Esophagus squamous epithelium (tissue), 5 donors: ENCODE results near the gene NAA16. TPM values are rescaled to one million over a fixed set of nuclear protein-coding genes. Genes with fewer than 3 reads are reported as not detected.
"Not testable (repeated sequence)": the region's sequence is repeated elsewhere in the genome, so short reads cannot be mapped to it uniquely, and the experiment has no call there.

Experiments used
- DNase-seq: peaks from one replicate; lab custom pipeline; 2025; lab: John Stamatoyannopoulos, UW
- H3K27ac ChIP-seq, 4 donors: fragments of 200-600 bp; sonication (generic); one replicate each; pipeline ENCODE4 v1.5.1; 2016 to 2019; ENCODE audit warnings: mild to moderate bottlenecking in 1 of 4
- H3K27me3 ChIP-seq, 4 donors: fragments of 200-600 bp; sonication (generic); 1 replicate in 3 of 4; 2 replicates in 1 of 4; pipeline versions ENCODE4 v1.5.1 to v1.6.0; 2017 to 2021; ENCODE audit warnings: antibody characterized with exemption in 1 of 4
- H3K36me3 ChIP-seq, 3 donors: fragments of 200-600 bp; sonication (generic); one replicate each; pipeline ENCODE4 v1.5.1; 2016 to 2019
- H3K4me1 ChIP-seq, 3 donors: fragments of 200-600 bp; sonication (generic); one replicate each; pipeline ENCODE4 v1.5.1; 2017 to 2019
- H3K4me3 ChIP-seq, 4 donors: fragments of 200-600 bp; sonication (generic); 1 replicate in 3 of 4; 2 replicates in 1 of 4; pipeline ENCODE4 v1.5.1; 2016 to 2019; ENCODE audit warnings: mild to moderate bottlenecking in 2 of 4, moderate library complexity in 1 of 4
- H3K9me3 ChIP-seq, 3 donors: fragments of 200-600 bp; sonication (generic); one replicate each; pipeline ENCODE4 v1.5.1; 2016 to 2019
- CTCF ChIP-seq, 6 experiments: fragments of 450-650 bp in 4 of 6; fragments of 200-600 bp in 2 of 6; sonication (generic) in 2 of 6; IDR thresholded peaks; one replicate each; pipeline ENCODE4 v1.5.1; 2016 to 2019; ENCODE audit warnings: antibody characterized with exemption in 6 of 6, mild to moderate bottlenecking in 4 of 6, moderate library complexity in 4 of 6
- POLR2A ChIP-seq, 4 donors: fragments of 450-650 bp; IDR thresholded peaks; one replicate each; pipeline ENCODE4 v1.6.1; 2017; ENCODE audit warnings: antibody characterized with exemption in 4 of 4, mild to moderate bottlenecking in 4 of 4, moderate library complexity in 3 of 4
- WGBS, 2 donors: methylation state at CpG; one replicate each; pipeline ENCODE4 v1.1.5; 2018; 5-methylcytosine and 5-hydroxymethylcytosine counted together
- intact Hi-C: fragments of 100-400 bp; cut with DNase I; formaldehyde crosslinking; loops from one replicate; pipeline ENCODE4 v1.15.0; 2022
- total RNA-seq, 4 donors: library from RNA; depleted of rRNA; stranded (reverse); fragments of >200 nt; gene quantifications; one replicate each; pipeline ENCODE4 v1.1.0, GENCODE V29; 2016
- donor health status: DM: yes; HTN: yes; CAD: no.

NAA16 gene
- total RNA-seq, 4 donors from 2014 or later: 8.1 to 21.4 (median 12.1) TPM

GRCh38 chr13:41271456-41272285, 39.4 kb upstream of the NAA16 start:
- H3K4me1 ChIP-seq: no peaks in the 10 kb centered on the region
- intact Hi-C loops: no loop called here

DNA sequence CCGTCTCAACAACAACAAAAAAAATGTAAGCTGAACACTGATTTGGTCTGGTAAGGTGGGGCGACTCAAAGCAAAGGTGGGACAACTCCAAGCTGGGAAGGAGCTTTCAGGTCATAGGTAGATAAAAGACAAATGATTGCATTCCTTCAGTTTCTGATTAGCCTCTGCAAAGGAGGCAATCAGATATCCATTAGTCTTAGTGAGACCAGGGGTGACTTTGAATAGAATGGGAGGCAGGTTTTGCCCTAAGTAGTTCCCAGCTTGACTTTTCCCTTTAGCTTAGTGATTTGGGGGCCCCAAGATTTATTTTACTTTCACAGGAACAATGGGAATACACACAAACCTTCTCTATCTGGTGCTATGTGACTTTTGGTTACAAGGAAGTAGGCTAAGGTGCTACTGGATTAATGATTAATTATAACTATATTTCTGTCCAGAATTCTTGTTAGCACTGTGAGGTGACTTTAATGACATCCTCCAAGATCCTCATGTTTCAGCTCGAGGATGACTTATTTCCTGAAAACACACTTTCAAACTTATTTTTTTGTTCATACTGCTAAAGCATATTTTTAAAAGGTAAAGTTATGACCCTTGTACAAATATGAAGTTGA, 37.1 kb upstream of the NAA16 start:
- no peak overlapping the region for H3K27ac ChIP-seq
- H3K9me3 ChIP-seq: peaks cover 0 to 7% (median 0%) of the 10 kb centered on the region in 3 donors
- H3K4me3 ChIP-seq: no peak overlapping the region
- 65 to 75% methylated on average over 3 of the region's 3 CpGs for WGBS, 2 donors
- H3K36me3 ChIP-seq: no peaks in the 10 kb centered on the region
- no peak for DNase-seq
- intact Hi-C loops: no loop called here
- TF ChIP-seq CTCF (IDR thresholded peaks at IDR 0.05) (no peak), POLR2A (IDR thresholded peaks at IDR 0.05) (no peak)
- H3K27me3 ChIP-seq: no peaks in the 10 kb centered on the region
- H3K4me1 ChIP-seq: no peaks in the 10 kb centered on the region

More at GRCh38 chr13:41271456-41272285, 39.4 kb upstream of the NAA16 start:
- no peak for TF ChIP-seq CTCF (IDR thresholded peaks at IDR 0.05)
- TF ChIP-seq POLR2A (IDR thresholded peaks at IDR 0.05): no peak
- Histone ChIP-seq H3K27ac (no peak overlapping the region), H3K36me3 (no peaks in the 10 kb centered on the region), H3K4me3 (no peak overlapping the region), H3K27me3 (no peaks in the 10 kb centered on the region), H3K9me3 (peaks cover 0 to 23% (median 8%) of the 10 kb centered on the region in 3 donors)
- DNase-seq: no peak
- 72 to 85% methylated on average over 6 of the region's 6 CpGs for WGBS, 2 donors

GRCh38 chr13:41274881-41275280, 36.2 kb upstream of the NAA16 start:
- intact Hi-C loops: no loop called here
- Histone ChIP-seq H3K27me3 (no peaks in the 10 kb centered on the region), H3K4me3 (no peak overlapping the region), H3K27ac (no peak overlapping the region), H3K4me1 (no peaks in the 10 kb centered on the region), H3K36me3 (no peaks in the 10 kb centered on the region), H3K9me3 (no peaks in the 10 kb centered on the region)
- 88% methylated on average over 10 to 11 of the region's 11 CpGs for WGBS, 2 donors
- TF ChIP-seq POLR2A (IDR thresholded peaks at IDR 0.05) (no peak), CTCF (IDR thresholded peaks at IDR 0.05) (no peak)
- DNase-seq: no peak

GRCh38 chr13:41276824-41277223, 34.2 kb upstream of the NAA16 start:
- no peaks in the 10 kb centered on the region for H3K36me3 ChIP-seq
- H3K27ac ChIP-seq: no peak overlapping the region
- no peak for TF ChIP-seq POLR2A (IDR thresholded peaks at IDR 0.05)
- no peak for TF ChIP-seq CTCF (IDR thresholded peaks at IDR 0.05)
- no peak for DNase-seq
- no peak overlapping the region for H3K4me3 ChIP-seq
- intact Hi-C loops: no loop called here
- H3K9me3 ChIP-seq: no peaks in the 10 kb centered on the region
- H3K27me3 ChIP-seq: no peaks in the 10 kb centered on the region
- no peaks in the 10 kb centered on the region for H3K4me1 ChIP-seq

DNA sequence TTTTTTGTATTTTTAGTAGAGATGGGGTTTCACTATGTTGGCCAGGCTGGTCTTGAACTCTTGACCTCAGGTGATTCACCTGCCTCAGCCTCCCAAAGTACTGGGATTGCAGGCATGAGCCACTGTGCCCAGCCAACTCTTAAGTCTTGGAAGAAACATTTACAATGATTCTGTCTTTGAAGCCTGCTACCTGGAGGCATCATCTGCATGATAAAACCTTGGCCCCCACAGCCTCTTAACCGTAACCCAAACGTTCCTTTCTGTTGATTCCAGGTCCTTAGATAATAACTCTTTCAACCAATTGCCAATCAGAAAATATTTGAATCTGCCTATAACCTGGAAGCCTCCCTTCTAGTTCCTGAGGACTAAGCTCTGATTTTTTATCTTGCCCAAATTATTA, 31.9 kb upstream of the NAA16 start:
- 49 to 65% methylated on average over 2 of the region's 2 CpGs for WGBS, 2 donors
- H3K27me3 ChIP-seq, H3K9me3 ChIP-seq, H3K4me1 ChIP-seq, H3K27ac ChIP-seq, H3K36me3 ChIP-seq, H3K4me3 ChIP-seq, DNase-seq, intact Hi-C loops: not testable (repeated sequence)
